ENCODE data around the gene SERPINB7. TPM values are rescaled to one million over a fixed set of nuclear protein-coding genes. Genes with fewer than 3 reads are reported as not detected.

Gene SERPINB7
- total RNA-seq, 1 experiment from 2014 or later: not detected

DNA sequence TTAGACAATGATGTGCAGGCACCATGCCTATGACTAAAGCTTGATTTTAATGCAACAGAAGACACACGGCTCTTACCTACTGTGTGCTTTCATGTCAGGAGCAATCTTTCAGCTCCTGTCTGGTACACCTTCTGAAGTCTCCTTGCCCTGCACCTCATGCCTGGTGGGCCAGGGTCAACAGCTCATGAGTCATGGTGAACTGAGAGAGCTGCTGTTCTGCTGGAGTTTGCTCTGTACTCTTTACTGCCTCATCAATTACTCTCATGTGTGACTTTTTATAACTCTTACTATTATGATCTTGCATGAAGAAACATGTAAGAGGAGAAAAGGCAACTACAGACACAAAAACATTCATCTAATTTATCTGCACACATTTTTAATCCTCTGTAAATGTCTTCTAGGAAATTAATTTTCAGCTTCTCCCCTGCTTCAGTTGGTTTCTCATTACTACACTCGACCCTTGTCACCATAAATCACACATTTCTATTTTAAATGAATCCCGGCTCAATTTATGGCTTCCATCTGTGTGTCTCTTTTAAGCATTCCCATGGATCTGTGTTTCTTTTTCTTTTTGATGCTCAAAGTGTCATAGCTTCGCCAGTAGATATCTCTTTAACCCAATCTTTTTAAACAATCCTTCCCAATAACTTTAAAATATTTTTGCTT, 9.7 kb downstream of the SERPINB7 start:
- Histone ChIP-seq H3K4me2 (ENCODE audit: low read length) (no peak overlapping the region), H3K4me1 (ENCODE audit: control insufficient read depth in 1 of 2, insufficient read depth in 2 of 2, low read length in 2 of 2) (peaks cover 0 to 19% of the 10 kb centered on the region in 2 experiments; a peak in 2 of 4 replicates), H3K27ac (ENCODE audit: low read depth, low read length) (no peak overlapping the region), H3K36me3 (ENCODE audit: control insufficient read depth in 1 of 2, insufficient read depth in 2 of 2, low read length in 2 of 2) (no peaks in the 10 kb centered on the region), H3K9me3 (ENCODE audit: control insufficient read depth in 1 of 2, insufficient read depth in 1 of 2, low read depth in 1 of 2, low read length in 2 of 2) (no peaks in the 10 kb centered on the region), H3K9ac (ENCODE audit: low read length) (no peak overlapping the region), H2AFZ (ENCODE audit: low read depth, low read length, poor library complexity, severe bottlenecking) (peak overlapping the region; percentile 13), H3K4me3 (replicated peaks in 1 of 2; ENCODE audit: low read depth in 1 of 2, low read length in 2 of 2) (no peak overlapping the region), H3K9me2 (ENCODE audit: insufficient read depth) (no peaks in the 10 kb centered on the region), H4K20me1 (ENCODE audit: insufficient read depth) (no peaks in the 10 kb centered on the region), H3K27me3 (ENCODE audit: insufficient read depth, low read length) (no peaks in the 10 kb centered on the region), H3K79me2 (ENCODE audit: insufficient read depth, low read length) (no peaks in the 10 kb centered on the region)
- TF ChIP-seq TCF7L2 (IDR thresholded peaks at IDR 0.05; ENCODE audit: borderline replicate concordance, extremely low read depth, insufficient read depth, insufficient read length): no peak
- TF ChIP-seq ELF1 (IDR thresholded peaks at IDR 0.05; ENCODE audit: borderline replicate concordance, low read depth): no peak
- no peak for TF ChIP-seq JUND (IDR thresholded peaks at IDR 0.05)
- no peak for TF ChIP-seq CBX3 (IDR thresholded peaks at IDR 0.05; ENCODE audit: low read depth)
- TF ChIP-seq EGR1 (IDR thresholded peaks at IDR 0.05; ENCODE audit: low read depth): no peak
- TF ChIP-seq SRF (IDR thresholded peaks at IDR 0.05; ENCODE audit: low read depth): no peak
- TF ChIP-seq SIN3A (IDR thresholded peaks at IDR 0.05; ENCODE audit: low read depth): no peak
- TF ChIP-seq EZH2 (IDR thresholded peaks at IDR 0.05): no peak
- no peak for TF ChIP-seq CEBPB (IDR thresholded peaks at IDR 0.05; ENCODE audit: low read depth)
- TF ChIP-seq, protein P1, sequence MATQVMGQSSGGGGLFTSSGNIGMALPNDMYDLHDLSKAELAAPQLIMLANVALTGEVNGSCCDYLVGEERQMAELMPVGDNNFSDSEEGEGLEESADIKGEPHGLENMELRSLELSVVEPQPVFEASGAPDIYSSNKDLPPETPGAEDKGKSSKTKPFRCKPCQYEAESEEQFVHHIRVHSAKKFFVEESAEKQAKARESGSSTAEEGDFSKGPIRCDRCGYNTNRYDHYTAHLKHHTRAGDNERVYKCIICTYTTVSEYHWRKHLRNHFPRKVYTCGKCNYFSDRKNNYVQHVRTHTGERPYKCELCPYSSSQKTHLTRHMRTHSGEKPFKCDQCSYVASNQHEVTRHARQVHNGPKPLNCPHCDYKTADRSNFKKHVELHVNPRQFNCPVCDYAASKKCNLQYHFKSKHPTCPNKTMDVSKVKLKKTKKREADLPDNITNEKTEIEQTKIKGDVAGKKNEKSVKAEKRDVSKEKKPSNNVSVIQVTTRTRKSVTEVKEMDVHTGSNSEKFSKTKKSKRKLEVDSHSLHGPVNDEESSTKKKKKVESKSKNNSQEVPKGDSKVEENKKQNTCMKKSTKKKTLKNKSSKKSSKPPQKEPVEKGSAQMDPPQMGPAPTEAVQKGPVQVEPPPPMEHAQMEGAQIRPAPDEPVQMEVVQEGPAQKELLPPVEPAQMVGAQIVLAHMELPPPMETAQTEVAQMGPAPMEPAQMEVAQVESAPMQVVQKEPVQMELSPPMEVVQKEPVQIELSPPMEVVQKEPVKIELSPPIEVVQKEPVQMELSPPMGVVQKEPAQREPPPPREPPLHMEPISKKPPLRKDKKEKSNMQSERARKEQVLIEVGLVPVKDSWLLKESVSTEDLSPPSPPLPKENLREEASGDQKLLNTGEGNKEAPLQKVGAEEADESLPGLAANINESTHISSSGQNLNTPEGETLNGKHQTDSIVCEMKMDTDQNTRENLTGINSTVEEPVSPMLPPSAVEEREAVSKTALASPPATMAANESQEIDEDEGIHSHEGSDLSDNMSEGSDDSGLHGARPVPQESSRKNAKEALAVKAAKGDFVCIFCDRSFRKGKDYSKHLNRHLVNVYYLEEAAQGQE (IDR thresholded peaks at IDR 0.05; ENCODE audit: low read depth): no peak
- no peak for TF ChIP-seq ZFX (IDR thresholded peaks at IDR 0.05)
- TF ChIP-seq FOSL1 (IDR thresholded peaks at IDR 0.05; ENCODE audit: low read depth): no peak
- TF ChIP-seq EZH2phosphoT487 (IDR thresholded peaks at IDR 0.05; ENCODE audit: borderline replicate concordance): no peak
- TF ChIP-seq, protein P2, sequence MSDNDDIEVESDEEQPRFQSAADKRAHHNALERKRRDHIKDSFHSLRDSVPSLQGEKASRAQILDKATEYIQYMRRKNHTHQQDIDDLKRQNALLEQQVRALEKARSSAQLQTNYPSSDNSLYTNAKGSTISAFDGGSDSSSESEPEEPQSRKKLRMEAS (IDR thresholded peaks at IDR 0.05): no peak
- TF ChIP-seq, protein P3, sequence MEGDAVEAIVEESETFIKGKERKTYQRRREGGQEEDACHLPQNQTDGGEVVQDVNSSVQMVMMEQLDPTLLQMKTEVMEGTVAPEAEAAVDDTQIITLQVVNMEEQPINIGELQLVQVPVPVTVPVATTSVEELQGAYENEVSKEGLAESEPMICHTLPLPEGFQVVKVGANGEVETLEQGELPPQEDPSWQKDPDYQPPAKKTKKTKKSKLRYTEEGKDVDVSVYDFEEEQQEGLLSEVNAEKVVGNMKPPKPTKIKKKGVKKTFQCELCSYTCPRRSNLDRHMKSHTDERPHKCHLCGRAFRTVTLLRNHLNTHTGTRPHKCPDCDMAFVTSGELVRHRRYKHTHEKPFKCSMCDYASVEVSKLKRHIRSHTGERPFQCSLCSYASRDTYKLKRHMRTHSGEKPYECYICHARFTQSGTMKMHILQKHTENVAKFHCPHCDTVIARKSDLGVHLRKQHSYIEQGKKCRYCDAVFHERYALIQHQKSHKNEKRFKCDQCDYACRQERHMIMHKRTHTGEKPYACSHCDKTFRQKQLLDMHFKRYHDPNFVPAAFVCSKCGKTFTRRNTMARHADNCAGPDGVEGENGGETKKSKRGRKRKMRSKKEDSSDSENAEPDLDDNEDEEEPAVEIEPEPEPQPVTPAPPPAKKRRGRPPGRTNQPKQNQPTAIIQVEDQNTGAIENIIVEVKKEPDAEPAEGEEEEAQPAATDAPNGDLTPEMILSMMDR (IDR thresholded peaks at IDR 0.05 in 2 of 3, conservative IDR thresholded peaks at IDR 0.05 in 1 of 3; ENCODE audit: borderline replicate concordance in 1 of 3, insufficient read depth in 1 of 3, low read depth in 2 of 3, low read length in 2 of 3): no peak
- TF ChIP-seq, protein P4, sequence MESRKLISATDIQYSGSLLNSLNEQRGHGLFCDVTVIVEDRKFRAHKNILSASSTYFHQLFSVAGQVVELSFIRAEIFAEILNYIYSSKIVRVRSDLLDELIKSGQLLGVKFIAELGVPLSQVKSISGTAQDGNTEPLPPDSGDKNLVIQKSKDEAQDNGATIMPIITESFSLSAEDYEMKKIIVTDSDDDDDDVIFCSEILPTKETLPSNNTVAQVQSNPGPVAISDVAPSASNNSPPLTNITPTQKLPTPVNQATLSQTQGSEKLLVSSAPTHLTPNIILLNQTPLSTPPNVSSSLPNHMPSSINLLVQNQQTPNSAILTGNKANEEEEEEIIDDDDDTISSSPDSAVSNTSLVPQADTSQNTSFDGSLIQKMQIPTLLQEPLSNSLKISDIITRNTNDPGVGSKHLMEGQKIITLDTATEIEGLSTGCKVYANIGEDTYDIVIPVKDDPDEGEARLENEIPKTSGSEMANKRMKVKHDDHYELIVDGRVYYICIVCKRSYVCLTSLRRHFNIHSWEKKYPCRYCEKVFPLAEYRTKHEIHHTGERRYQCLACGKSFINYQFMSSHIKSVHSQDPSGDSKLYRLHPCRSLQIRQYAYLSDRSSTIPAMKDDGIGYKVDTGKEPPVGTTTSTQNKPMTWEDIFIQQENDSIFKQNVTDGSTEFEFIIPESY (IDR thresholded peaks at IDR 0.05; ENCODE audit: extremely low read depth, insufficient replicate concordance, low read length): no peak
- BruUV-seq (replicated peaks): no TSS peak
- ATAC-seq: no peak
- ChIA-PET RAD21 (ENCODE audit: low non-redundant PET in 1 of 2, low total read pairs in 2 of 2, uncharacterized antibody in 2 of 2, unreplicated experiment in 2 of 2) (no interaction called here), POLR2A (no interaction called here), CTCF (no interaction called here)
- intact Hi-C loops (cut with micrococcal nuclease): no loop called here
- no peak for DNase-seq (ENCODE audit: low read depth, low spot score)
